ENCODE results near the gene RSPRY1.
"Not testable (repeated sequence)": the region's sequence is repeated elsewhere in the genome, so short reads cannot be mapped to it uniquely, and the experiment has no call there.

Gene RSPRY1

DNA sequence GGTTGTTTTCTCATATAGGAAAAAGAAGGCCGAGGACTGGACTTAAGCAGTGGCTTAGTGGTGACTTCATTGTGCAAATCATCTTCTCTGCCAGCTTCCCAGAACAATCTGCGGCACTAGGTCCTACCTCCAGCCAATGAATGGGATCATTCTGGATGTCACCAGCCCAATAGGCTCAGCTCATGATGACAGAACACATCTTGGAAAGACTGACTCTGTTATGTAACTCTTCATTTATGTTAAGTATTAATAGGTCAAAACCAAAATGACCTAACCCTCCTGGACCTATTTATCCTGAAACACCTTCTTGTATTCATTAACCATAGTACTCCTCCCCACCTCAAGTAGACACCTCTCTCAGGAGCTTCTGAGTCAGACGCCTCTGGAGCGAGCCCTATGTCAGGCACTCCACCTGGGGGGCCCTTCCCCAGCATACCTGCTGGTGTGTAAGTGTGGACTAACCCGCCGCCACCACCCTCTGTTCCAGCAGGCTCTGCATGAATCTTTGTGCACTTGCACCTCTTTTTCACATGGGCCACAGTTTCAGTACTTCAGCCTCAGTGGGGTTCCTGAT is 66.1 kb downstream of the RSPRY1 start:
- FAIRE-seq (no peak), DNase-seq (ENCODE audit: insufficient read length, low spot score) (no peak)

GRCh38 chr16:57253466-57253865 is 67.3 kb downstream of the RSPRY1 start:
- no peak for FAIRE-seq
- DNase-seq (ENCODE audit: insufficient read length, low spot score): no peak

DNA sequence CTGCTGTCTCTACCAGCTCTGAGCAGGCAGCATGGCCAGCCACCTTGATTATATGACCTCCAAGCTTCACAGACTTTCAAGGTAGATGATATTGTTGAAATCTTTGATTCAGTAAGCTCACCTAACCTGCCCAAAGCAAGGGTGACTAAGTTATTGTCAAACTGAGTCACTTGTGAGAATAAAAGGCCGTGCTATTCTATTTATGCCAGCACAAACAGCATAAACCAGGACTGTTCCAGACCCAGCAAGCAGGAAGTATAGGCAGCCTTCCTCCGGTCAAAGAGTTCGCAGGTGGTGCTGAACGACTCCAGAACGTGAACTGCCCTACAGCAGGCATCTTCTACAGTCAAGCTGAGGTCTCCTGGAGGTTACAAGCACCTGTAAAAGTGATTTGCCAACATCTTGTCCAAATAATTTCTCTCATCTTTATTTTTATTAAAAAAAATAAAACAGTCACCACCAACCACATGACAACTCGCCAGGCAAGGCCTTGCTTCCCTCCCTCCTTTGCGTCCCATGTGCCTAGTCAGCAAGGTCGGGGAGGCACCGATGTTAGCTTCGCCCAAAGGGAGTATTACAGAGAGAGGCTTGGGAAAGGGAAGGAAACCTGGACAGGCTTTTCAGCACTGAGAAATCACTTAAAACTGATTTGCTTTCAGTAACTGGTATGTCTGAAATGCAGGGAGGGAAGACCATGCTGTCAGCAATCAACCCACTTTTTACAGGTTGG is 69.7 kb downstream of the RSPRY1 start:
- no peak for DNase-seq (ENCODE audit: insufficient read length, low spot score)

DNA sequence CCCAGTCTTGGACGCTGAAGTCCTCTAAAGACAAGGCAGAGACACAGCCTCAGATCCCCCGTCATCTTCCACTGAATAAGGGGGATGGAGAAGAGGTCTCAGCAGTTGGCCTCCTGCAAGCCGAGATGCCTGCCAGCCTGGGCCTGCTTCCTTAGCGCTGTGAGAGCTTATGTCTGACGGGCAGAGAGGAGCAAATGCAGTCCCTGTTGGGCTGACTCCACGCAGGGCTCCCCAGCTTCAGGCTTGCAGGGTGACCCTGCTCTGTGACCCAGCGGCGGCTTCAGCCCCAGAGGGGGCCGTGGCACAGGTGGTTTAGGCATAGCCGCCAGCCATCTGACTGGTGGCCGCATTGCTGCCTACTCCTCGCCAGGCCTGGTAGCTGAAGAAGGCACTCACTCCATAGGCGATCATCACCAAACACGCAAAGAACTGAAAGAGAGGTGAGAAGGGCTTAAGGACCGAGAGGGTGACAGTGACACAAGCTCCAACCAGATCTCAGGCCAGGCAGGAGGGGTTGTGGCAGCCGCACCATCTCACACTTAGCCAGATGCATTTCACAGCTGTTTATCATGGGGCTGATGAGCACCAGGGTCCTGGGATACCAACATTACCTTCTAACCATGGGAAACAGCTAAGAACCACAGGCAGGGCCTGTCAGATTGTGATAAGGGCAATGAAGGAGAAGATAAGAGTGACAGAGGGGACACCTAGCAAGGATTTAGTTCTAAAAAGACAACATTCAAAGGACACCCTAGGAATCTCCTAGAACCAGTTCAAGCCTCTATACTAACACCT is 70.7 kb downstream of the RSPRY1 start:
- no peak for DNase-seq (ENCODE audit: insufficient read length, low spot score)
- FAIRE-seq: no peak

More for the DNA sequence above, 69.7 kb downstream of the RSPRY1 start:
- FAIRE-seq: no peak

- FAIRE-seq (no peak), DNase-seq (ENCODE audit: insufficient read length, low spot score) (no peak)
Observed at GRCh38 chr16:57257455-57258070, 71.4 kb downstream of the RSPRY1 start.

- FAIRE-seq (no peak), DNase-seq (ENCODE audit: insufficient read length, low spot score) (no peak)
Observed at GRCh38 chr16:57258226-57258909, 72.2 kb downstream of the RSPRY1 start.

- FAIRE-seq: no peak
- DNase-seq (ENCODE audit: insufficient read length, low spot score): no peak
Observed at GRCh38 chr16:57258910-57259475, 72.9 kb downstream of the RSPRY1 start.

DNA sequence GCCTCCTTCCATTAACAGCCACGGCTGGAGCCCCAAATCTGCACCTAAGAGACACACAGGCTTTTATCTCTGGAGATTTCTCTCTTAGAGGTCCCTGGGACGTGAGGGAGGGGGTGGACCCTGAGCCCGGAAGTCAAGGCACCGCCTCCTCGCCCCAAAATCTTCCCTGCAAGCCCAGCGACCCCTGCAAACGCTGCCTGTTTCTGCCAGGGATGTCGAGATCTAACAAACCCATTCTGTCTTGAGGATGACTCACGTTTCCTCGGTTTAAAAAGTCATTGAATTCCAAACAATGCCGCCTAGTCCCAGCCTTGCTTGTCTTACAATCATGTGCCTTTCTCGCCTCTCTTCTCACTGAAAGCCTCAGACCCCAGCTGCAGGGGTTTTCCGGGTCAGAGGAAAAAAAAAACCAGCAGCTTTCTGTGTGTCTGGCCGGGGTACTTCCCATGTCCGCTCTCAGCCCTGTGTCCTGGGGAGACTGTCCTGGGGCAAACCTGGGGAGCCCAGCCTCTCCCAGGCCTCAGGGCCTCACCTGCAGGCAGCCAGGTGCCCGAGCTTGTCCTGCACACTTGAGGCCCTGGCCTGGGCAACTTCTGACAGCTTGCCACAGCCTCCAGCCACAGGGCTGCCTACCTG is 74.3 kb downstream of the RSPRY1 start:
- DNase-seq (ENCODE audit: insufficient read length, low spot score) (peak; percentile 63), FAIRE-seq (no peak)

- DNase-seq (ENCODE audit: insufficient read length, low spot score): no peak
Observed at GRCh38 chr16:57261806-57262205, 75.7 kb downstream of the RSPRY1 start.

GRCh38 chr16:57262841-57263540 is 76.9 kb downstream of the RSPRY1 start:
- FAIRE-seq (no peak), DNase-seq (ENCODE audit: insufficient read length, low spot score) (no peak)

More at GRCh38 chr16:57261806-57262205, 75.7 kb downstream of the RSPRY1 start:
- FAIRE-seq: no peak

DNA sequence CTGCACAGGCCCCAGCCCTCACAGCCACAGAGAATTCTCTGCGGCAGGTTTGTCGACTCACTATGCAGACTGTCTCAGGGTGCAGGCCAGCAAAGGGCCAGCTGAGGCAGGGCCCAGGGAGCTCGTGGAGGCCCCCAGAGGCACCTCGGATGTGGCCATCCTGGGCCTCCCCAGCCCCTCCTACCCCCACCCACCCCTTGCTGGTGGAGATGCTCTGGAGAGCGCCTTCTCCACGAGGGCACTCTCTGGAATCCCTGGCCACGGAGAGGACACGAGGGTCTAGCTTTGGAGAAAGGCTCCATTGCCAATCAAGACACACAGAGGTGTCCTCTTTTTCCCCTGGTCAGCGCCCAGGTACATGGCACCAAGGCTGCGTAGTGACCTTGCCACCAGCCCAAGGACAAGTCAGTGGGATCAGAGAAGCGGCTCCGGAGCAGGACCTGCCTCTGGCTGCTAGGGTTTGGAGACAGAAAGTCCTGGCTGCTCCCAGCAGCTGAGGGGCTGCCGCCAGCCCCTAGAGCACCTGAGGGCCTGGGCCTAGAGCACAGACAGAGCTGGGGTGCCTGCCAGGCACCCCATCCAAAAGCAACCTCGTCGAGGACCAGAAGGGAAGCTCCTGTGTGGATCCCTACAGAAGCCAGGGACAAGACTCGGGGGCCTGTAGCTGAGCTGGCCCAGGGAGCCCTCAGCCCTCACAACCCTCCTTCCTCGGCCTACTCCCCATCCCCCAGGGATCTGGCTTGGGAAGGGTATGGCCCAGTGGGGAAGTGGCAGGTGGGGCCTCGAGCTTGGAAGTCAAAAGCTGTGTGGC is 77.6 kb downstream of the RSPRY1 start:
- no peak for DNase-seq (ENCODE audit: insufficient read length, low spot score)
- FAIRE-seq: no peak

- FAIRE-seq: no peak
- no peak for DNase-seq (ENCODE audit: insufficient read length, low spot score)
Observed at GRCh38 chr16:57264381-57264780, 78.3 kb downstream of the RSPRY1 start.

GRCh38 chr16:57264950-57265371 is 78.8 kb downstream of the RSPRY1 start:
- no peak for DNase-seq (ENCODE audit: insufficient read length, low spot score)
- FAIRE-seq: no peak

- FAIRE-seq: no peak
- DNase-seq (ENCODE audit: insufficient read length, low spot score): no peak
Observed at GRCh38 chr16:57265850-57266530, 79.9 kb downstream of the RSPRY1 start.

- FAIRE-seq (no peak), DNase-seq (ENCODE audit: insufficient read length, low spot score) (no peak)
Observed at GRCh38 chr16:57266531-57267260, 80.6 kb downstream of the RSPRY1 start.

DNA sequence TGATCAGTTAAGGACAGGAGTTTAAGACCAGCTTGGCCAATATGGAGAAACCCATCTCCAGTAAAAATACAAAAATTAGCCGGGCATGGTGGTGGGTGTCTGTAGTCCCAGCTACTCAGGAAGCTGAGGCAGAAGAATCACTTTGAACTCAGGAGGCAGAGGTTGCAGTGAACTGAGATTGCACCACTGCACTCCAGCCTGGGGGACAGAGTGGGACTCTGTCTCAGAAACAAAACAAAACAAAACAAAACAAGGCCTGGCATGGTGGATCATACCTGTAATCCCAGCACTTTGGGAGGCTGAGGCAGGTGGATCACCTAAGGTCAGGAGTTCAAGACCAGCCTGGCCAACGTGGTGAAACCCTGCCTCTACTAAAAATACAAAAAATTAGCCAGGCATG is 81.2 kb downstream of the RSPRY1 start:
- not testable (repeated sequence) for FAIRE-seq

More for the DNA sequence above, 81.2 kb downstream of the RSPRY1 start:
- not testable (repeated sequence) for DNase-seq (ENCODE audit: insufficient read length, low spot score)

All from HTR-8/SVneo (cell line).